HepG2 (cell line): ENCODE measurements around the gene MARK2. TPM values are rescaled to one million over a fixed set of nuclear protein-coding genes. Genes with fewer than 3 reads are reported as not detected.

Experiments used
- ATAC-seq: fragments of 200-7000 bp; cut with Tn5 transposase; 3 replicates; pipeline ENCODE4 v1.9.1; 2020; ENCODE audit warnings: mild to moderate bottlenecking, moderate library complexity
- BruUV-seq: library from RNA; stranded (reverse); fragments of 400-500 nt; replicated peaks from 2 replicates; lab custom pipeline; 2021; lab: Mats Ljungman, UMichigan
- CTCF ChIA-PET: fragments of 300-600 bp; formaldehyde crosslinking; extraction: SDS; loops from one replicate; lab custom pipeline; 2021; ENCODE audit warnings: low total read pairs, inconsistent platforms, low intra/inter-chr PET ratio; lab: Yijun Ruan, JAX
- POLR2A ChIA-PET: fragments of 350-600 bp; sonication (Branson Sonifier 250); formaldehyde crosslinking; loops from one replicate; lab custom pipeline; 2020; ENCODE audit warnings: antibody characterized with exemption, inconsistent platforms; lab: Yijun Ruan, JAX
- DNase-seq: peaks from one replicate; pipeline ENCODE4 v3.0.0-alpha.2; 2015; ENCODE audit warnings: low spot score
- FAIRE-seq: peaks from 3 replicates; lab custom pipeline; 2011; peaks lifted over from hg19 to GRCh38; lab: Jason Lieb, UNC
- H2AFZ ChIP-seq: one replicate; pipeline ENCODE4 v1.6.1; 2011; ENCODE audit warnings: low read length, inconsistent platforms
- H3K27ac ChIP-seq: fragments of 300-600 bp; 3 replicates; pipeline ENCODE4 v1.8.0; 2011; ENCODE audit warnings: mixed run types, mild to moderate bottlenecking, mixed read lengths, low read length, inconsistent platforms; ENCODE audit not compliant: insufficient read depth; ENCODE audit errors: extremely low read length
- H3K27me3 ChIP-seq, 2 experiments: fragments of 200-600 bp in 1 of 2; 2 replicates in 1 of 2; 3 replicates in 1 of 2; pipeline versions ENCODE4 v1.6.0 to v1.8.0; 2011; ENCODE audit warnings: low read length in 2 of 2, mild to moderate bottlenecking in 2 of 2, moderate library complexity in 2 of 2, inconsistent platforms in 1 of 2; ENCODE audit not compliant: insufficient read depth in 2 of 2, control insufficient read depth in 1 of 2
- H3K36me3 ChIP-seq, 2 experiments: fragments of 200-600 bp in 1 of 2; replicated peaks in 1 of 2; 2 replicates in 1 of 2; 3 replicates in 1 of 2; pipeline versions ENCODE4 v1.5.1 to v1.8.0; 2011; ENCODE audit warnings: low read length in 2 of 2, inconsistent platforms in 1 of 2; ENCODE audit not compliant: insufficient read depth in 2 of 2, control insufficient read depth in 1 of 2
- H3K4me1 ChIP-seq: 2 replicates; pipeline ENCODE4 v1.5.1; 2012; ENCODE audit warnings: low read length, inconsistent platforms; ENCODE audit not compliant: insufficient read depth
- H3K4me2 ChIP-seq: 2 replicates; pipeline ENCODE4 v1.6.0; 2011; ENCODE audit warnings: low read depth, low read length, inconsistent platforms
- H3K4me3 ChIP-seq, 3 experiments: fragments of 200-600 bp in 1 of 3; sonication (generic), shearing (Covaris generic) in 1 of 3; replicated peaks in 1 of 3; 2 replicates each; pipeline ENCODE4 v1.5.1; 2011 to 2016; ENCODE audit warnings: low read length in 3 of 3, inconsistent platforms in 2 of 3, low read depth in 2 of 3, mild to moderate bottlenecking in 2 of 3, control low read depth in 1 of 3, mixed read lengths in 1 of 3; ENCODE audit not compliant: insufficient read depth in 1 of 3
- H3K79me2 ChIP-seq: one replicate; pipeline ENCODE4 v1.6.1; 2011; ENCODE audit warnings: low read length, inconsistent platforms; ENCODE audit not compliant: insufficient read depth
- H3K9ac ChIP-seq: 2 replicates; pipeline ENCODE4 v1.6.0; 2011; ENCODE audit warnings: mild to moderate bottlenecking, low read depth, low read length, inconsistent platforms; ENCODE audit not compliant: insufficient read depth
- H3K9me3 ChIP-seq: 2 replicates; pipeline ENCODE4 v1.5.1; 2012; ENCODE audit warnings: mild to moderate bottlenecking, low read length
- H4K20me1 ChIP-seq: 2 replicates; pipeline ENCODE4 v1.6.0; 2011; ENCODE audit warnings: inconsistent platforms, mild to moderate bottlenecking, low read length, moderate library complexity; ENCODE audit not compliant: insufficient read depth
- AGO2 ChIP-seq: fragments of 200-400 bp; formaldehyde crosslinking; optimal IDR thresholded peaks from 2 replicates; pipeline ENCODE3; 2017; ENCODE audit warnings: mild to moderate bottlenecking, low read depth, low read length, moderate library complexity
- CCDC6 ChIP-seq: sonication (generic); formaldehyde crosslinking; IDR thresholded peaks from 2 replicates; pipeline ENCODE4 v1.8.1; 2022; ENCODE audit warnings: mild to moderate bottlenecking, missing genetic modification reagents, moderate library complexity
- RBFOX2 ChIP-seq: fragments of 200-400 bp; formaldehyde crosslinking; IDR thresholded peaks from 2 replicates; pipeline ENCODE4 v1.6.1; 2017; ENCODE audit warnings: low read depth, mild to moderate bottlenecking, low read length
- RBM22 ChIP-seq: fragments of 200-400 bp; formaldehyde crosslinking; optimal IDR thresholded peaks from 2 replicates; pipeline ENCODE3; 2017; ENCODE audit warnings: mild to moderate bottlenecking, low read length, moderate library complexity
- ZNF274 ChIP-seq: sonication (generic); formaldehyde crosslinking; IDR thresholded peaks from 2 replicates; pipeline ENCODE4 v1.5.1; 2020; ENCODE audit warnings: mild to moderate bottlenecking, missing genetic modification reagents
- WGBS: methylation state at CpG from one replicate; pipeline ENCODE4 v1.1.6; 2017; ENCODE audit warnings: low lambda C conversion rate; 5-methylcytosine and 5-hydroxymethylcytosine counted together
- in situ Hi-C: cut with HindIII; loops from 2 replicates; pipeline ENCODE4 v1.10.0; 2017; ENCODE audit warnings: low pct_unique_long_range_greater_than_20kb; ENCODE audit not compliant: extremely low pct_ligation_motif_present
- intact Hi-C: fragments of 100-400 bp; cut with micrococcal nuclease; formaldehyde crosslinking; loops from one replicate; pipeline ENCODE4 v1.10.0; 2022; ENCODE audit not compliant: unreplicated experiment
- polyA plus RNA-seq, 8 experiments: library from polyadenylated mRNA; depleted of rRNA in 3 of 8; stranded (reverse) in 7 of 8; unstranded in 1 of 8; fragments of >200 nt; fragmentation: Illumina TruSeq in 4 of 8; extraction: Trizol in 4 of 8; gene quantifications; 2 replicates each; pipeline versions ENCODE4 v1.2.1 to v1.2.3, GENCODE V29; 2011 to 2016; ENCODE audit warnings: low read depth in 4 of 8, missing spikeins in 1 of 8, mixed read lengths in 1 of 8; ENCODE audit not compliant: insufficient read depth in 1 of 8
- total RNA-seq, 5 experiments: library from RNA; depleted of rRNA; stranded (reverse); fragments of >200 nt; fragmentation: Illumina TruSeq; extraction: Trizol; gene quantifications; 2 replicates each; pipeline ENCODE4 v1.2.3, GENCODE V29; 2016; ENCODE audit warnings: low read depth in 1 of 5
- TF ChIP-seq, protein P1 (sequence below): IDR thresholded peaks from 2 replicates; pipeline ENCODE4 v1.6.1; 2016
- TF ChIP-seq, protein P2 (sequence below): sonication (generic); formaldehyde crosslinking; IDR thresholded peaks from 2 replicates; pipeline ENCODE4 v1.4.0; 2020; ENCODE audit warnings: missing genetic modification reagents, borderline replicate concordance

The MARK2 gene
- total and polyA plus RNA-seq, 2 of the 13 experiments (the other 11 are each of a cell fraction or from before 2014, with no cell fraction given): 13.5 to 13.9 TPM

GRCh38 chr11:63907808-63908530 lies 69.1 kb downstream of the MARK2 start:
- Histone ChIP-seq H3K9ac (no peak overlapping the region), H3K27me3 (no peaks in the 10 kb centered on the region), H2AFZ (no peak overlapping the region), H4K20me1 (no peaks in the 10 kb centered on the region), H3K4me3 (no peak overlapping the region), H3K27ac (no peak overlapping the region), H3K79me2 (no peaks in the 10 kb centered on the region), H3K36me3 (peaks cover 17 to 35% of the 10 kb centered on the region in 2 experiments; a peak in 4 of 5 replicates), H3K9me3 (no peaks in the 10 kb centered on the region), H3K4me2 (no peak overlapping the region), H3K4me1 (no peaks in the 10 kb centered on the region)
- 97% methylated on average over 7 of the region's 21 CpGs for WGBS
- DNase-seq (no peak), FAIRE-seq (no peak), ATAC-seq (no peak)
- ChIA-PET POLR2A (no interaction called here), CTCF (no interaction called here)
- intact Hi-C loops: loop anchor here (10.0 kb wide), 1 partner anchor 143 kb away; the partner anchor contains the start of gene ZFTA
- in situ Hi-C loops: no loop called here
- BruUV-seq: no TSS peak
- TF ChIP-seq RBM22 (peak; percentile 43), AGO2 (peak; percentile 58)
- TF ChIP-seq, protein P1, sequence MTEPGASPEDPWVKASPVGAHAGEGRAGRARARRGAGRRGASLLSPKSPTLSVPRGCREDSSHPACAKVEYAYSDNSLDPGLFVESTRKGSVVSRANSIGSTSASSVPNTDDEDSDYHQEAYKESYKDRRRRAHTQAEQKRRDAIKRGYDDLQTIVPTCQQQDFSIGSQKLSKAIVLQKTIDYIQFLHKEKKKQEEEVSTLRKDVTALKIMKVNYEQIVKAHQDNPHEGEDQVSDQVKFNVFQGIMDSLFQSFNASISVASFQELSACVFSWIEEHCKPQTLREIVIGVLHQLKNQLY (CRISPR knock-in tag): no peak

DNA sequence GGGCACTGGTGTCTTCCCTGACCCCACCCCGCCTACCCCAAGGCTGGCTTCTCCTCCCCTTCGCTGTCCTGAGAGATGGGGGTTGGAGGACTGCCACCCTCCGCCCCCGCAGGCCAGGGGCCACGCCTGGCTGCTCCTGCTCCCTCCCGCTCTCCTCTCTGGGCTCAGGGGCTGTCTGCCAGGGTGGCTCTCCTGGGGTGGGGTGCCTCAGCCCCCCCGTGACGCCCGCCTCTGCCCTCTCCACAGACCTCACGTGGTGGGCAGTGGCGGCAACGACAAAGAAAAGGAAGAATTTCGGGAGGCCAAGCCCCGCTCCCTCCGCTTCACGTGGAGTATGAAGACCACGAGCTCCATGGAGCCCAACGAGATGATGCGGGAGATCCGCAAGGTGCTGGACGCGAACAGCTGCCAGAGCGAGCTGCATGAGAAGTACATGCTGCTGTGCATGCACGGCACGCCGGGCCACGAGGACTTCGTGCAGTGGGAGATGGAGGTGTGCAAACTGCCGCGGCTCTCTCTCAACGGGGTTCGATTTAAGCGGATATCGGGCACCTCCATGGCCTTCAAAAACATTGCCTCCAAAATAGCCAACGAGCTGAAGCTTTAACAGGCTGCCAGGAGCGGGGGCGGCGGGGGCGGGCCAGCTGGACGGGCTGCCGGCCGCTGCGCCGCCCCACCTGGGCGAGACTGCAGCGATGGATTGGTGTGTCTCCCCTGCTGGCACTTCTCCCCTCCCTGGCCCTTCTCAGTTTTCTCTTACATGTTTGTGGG lies 69.9 kb downstream of the MARK2 start:
- CTCF ChIA-PET: no interaction called here
- POLR2A ChIA-PET: no interaction called here
- Histone ChIP-seq H2AFZ (no peak overlapping the region), H3K27me3 (no peaks in the 10 kb centered on the region; a peak in 1 of 5 replicates), H3K79me2 (no peaks in the 10 kb centered on the region), H4K20me1 (no peaks in the 10 kb centered on the region), H3K9me3 (no peaks in the 10 kb centered on the region), H3K4me1 (no peaks in the 10 kb centered on the region), H3K27ac (no peak overlapping the region), H3K4me3 (no peak overlapping the region), H3K36me3 (peaks cover 13 to 26% of the 10 kb centered on the region in 2 experiments; a peak in 4 of 5 replicates), H3K4me2 (no peak overlapping the region), H3K9ac (no peak overlapping the region)
- WGBS: 98% methylated on average over 32 of the region's 46 CpGs
- BruUV-seq: no TSS peak
- no peak for ATAC-seq
- no peak for TF ChIP-seq ZNF274
- TF ChIP-seq AGO2: peak; percentile 76
- 0 out of 2 replicates have a peak, but pooled peaks have one; percentile 32 for TF ChIP-seq RBFOX2
- TF ChIP-seq CCDC6 (CRISPR knock-in tag): no peak
- TF ChIP-seq, protein P2, sequence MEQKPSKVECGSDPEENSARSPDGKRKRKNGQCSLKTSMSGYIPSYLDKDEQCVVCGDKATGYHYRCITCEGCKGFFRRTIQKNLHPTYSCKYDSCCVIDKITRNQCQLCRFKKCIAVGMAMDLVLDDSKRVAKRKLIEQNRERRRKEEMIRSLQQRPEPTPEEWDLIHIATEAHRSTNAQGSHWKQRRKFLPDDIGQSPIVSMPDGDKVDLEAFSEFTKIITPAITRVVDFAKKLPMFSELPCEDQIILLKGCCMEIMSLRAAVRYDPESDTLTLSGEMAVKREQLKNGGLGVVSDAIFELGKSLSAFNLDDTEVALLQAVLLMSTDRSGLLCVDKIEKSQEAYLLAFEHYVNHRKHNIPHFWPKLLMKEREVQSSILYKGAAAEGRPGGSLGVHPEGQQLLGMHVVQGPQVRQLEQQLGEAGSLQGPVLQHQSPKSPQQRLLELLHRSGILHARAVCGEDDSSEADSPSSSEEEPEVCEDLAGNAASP (CRISPR knock-in tag): no peak
- DNase-seq: no peak
- in situ Hi-C loops: no loop called here
- intact Hi-C loops: loop anchor here (10.0 kb wide), 1 partner anchor 144 kb away; the partner anchor contains the start of gene ZFTA
- FAIRE-seq: no peak
